ENCODE measurements around the gene ARRB1.

Gene ARRB1

DNA sequence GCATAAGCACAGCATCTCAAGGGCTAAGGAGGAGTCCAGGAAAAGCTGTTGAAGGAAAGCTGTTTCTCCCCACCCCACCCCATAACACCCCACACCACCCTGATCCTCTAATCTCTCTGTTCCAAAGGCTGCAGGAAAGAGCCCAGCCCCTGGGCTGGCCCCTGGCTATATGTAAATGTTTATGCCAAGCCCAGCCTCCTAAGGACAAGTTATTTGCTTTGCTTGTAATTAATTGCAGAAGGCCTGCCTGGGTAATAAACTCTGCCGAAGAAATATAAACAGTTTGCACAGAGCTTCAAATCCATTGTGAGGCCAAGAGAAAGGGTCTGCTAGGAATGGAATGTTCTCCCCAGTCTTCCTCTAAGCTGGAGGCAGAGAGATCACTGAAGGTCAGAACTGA is 21.2 kb downstream of the ARRB1 start:
- Histone ChIP-seq H3K4me1 (ENCODE audit: low read length) (no peaks in the 10 kb centered on the region), H3K27me3 (ENCODE audit: low read depth, low read length) (no peaks in the 10 kb centered on the region), H3K36me3 (replicated peaks; ENCODE audit: low read depth, low read length) (no peaks in the 10 kb centered on the region), H3K4me2 (ENCODE audit: low read length) (no peak overlapping the region), H3K4me3 (ENCODE audit: low read length) (no peak overlapping the region), H4K20me1 (ENCODE audit: insufficient read depth, low read length) (no peaks in the 10 kb centered on the region), H3K79me2 (ENCODE audit: low read length) (no peaks in the 10 kb centered on the region), H3K27ac (ENCODE audit: low read length) (no peak overlapping the region), H3K9ac (ENCODE audit: low read length) (no peak overlapping the region), H2AFZ (ENCODE audit: low read depth, low read length) (no peak overlapping the region), H3K9me3 (ENCODE audit: insufficient read depth, low read length) (no peaks in the 10 kb centered on the region)
- TF ChIP-seq EZH2phosphoT487 (IDR thresholded peaks at IDR 0.05; ENCODE audit: low read depth) = no peak
- TF ChIP-seq, protein P1, sequence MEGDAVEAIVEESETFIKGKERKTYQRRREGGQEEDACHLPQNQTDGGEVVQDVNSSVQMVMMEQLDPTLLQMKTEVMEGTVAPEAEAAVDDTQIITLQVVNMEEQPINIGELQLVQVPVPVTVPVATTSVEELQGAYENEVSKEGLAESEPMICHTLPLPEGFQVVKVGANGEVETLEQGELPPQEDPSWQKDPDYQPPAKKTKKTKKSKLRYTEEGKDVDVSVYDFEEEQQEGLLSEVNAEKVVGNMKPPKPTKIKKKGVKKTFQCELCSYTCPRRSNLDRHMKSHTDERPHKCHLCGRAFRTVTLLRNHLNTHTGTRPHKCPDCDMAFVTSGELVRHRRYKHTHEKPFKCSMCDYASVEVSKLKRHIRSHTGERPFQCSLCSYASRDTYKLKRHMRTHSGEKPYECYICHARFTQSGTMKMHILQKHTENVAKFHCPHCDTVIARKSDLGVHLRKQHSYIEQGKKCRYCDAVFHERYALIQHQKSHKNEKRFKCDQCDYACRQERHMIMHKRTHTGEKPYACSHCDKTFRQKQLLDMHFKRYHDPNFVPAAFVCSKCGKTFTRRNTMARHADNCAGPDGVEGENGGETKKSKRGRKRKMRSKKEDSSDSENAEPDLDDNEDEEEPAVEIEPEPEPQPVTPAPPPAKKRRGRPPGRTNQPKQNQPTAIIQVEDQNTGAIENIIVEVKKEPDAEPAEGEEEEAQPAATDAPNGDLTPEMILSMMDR (IDR thresholded peaks at IDR 0.05; ENCODE audit: low read depth, low read length) = no peak

DNA sequence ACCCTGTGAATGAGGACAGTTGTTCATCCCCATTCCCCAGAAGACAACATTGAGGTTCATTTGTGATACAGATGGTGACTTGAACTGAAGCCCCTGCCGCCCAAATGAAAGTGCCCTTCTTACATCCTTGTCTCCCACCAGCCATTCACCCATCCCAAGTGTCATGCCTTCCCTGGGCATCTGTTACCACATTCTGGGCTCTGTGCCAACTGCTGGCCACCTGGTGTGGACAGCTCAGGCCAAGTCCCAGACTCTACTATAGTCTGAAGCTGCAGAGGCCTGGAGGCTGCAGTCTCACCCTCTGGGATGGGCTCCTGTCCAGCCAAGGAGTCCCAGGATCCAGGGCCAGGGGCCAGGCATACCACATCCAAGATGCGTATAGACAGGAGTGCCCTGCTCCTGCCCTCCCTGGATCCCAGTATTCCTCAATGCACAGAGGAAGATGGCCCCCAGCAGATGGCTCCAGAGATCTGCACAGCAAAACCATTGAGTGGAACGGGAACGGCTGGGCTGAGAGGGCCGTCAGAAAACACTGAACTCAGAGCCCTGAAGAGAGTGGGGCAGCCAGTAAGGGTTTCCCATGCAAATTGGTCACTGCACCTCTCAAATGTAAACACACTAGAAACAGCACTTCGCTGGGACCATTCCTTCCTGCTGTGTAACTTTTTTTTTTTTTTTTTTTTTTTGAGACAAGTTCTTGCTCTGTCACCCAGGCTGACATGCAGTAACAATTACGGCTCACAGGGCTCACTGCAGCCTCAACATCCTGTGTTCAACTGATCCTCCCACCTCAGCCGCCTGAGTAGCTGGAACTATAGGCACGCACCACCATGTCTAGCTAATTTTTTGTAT is 22.8 kb downstream of the ARRB1 start:
- no peak overlapping the region for H3K4me3 ChIP-seq (ENCODE audit: low read length)
- no peak overlapping the region for H3K4me2 ChIP-seq (ENCODE audit: low read length)
- TF ChIP-seq, protein P1 (IDR thresholded peaks at IDR 0.05; ENCODE audit: low read depth, low read length) = peak; percentile 48
- TF ChIP-seq EZH2phosphoT487 (IDR thresholded peaks at IDR 0.05; ENCODE audit: low read depth) = no peak
- no peaks in the 10 kb centered on the region for H3K36me3 ChIP-seq (replicated peaks; ENCODE audit: low read depth, low read length)
- no peak overlapping the region for H3K27ac ChIP-seq (ENCODE audit: low read length)
- no peaks in the 10 kb centered on the region for H3K4me1 ChIP-seq (ENCODE audit: low read length)
- H3K79me2 ChIP-seq (ENCODE audit: low read length) = no peaks in the 10 kb centered on the region
- no peak overlapping the region; the same call in 1 of the 2 replicates for H2AFZ ChIP-seq (ENCODE audit: low read depth, low read length)
- H3K9me3 ChIP-seq (ENCODE audit: insufficient read depth, low read length) = no peaks in the 10 kb centered on the region
- no peak overlapping the region for H3K9ac ChIP-seq (ENCODE audit: low read length)
- H4K20me1 ChIP-seq (ENCODE audit: insufficient read depth, low read length) = no peaks in the 10 kb centered on the region
- 0 out of 2 replicates have a peak, but pooled peaks cover under 1% of the 10 kb centered on the region for H3K27me3 ChIP-seq (ENCODE audit: low read depth, low read length)

DNA sequence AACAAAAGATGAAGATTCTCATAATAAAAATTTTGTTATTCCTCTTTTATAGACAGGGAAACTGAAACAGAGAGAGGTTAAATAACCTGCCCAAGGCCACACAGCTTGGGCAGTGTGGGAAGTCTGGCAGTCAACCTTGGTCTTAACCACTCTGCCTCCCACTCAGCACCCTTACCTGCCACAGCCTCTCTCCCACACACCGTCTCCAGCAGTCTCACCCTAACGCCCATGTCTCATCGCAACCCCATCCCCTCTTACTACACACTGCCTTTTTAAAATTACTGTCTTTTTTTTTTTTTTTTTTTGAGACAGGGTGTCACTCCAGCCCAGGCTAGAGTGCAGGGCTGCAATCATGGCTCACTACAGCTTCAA is 25.0 kb downstream of the ARRB1 start:
- H3K4me2 ChIP-seq (ENCODE audit: low read length) = no peak overlapping the region
- no peak overlapping the region for H3K27ac ChIP-seq (ENCODE audit: low read length)

More for the DNA sequence above, 25.0 kb downstream of the ARRB1 start:
- no peaks in the 10 kb centered on the region for H3K36me3 ChIP-seq (replicated peaks; ENCODE audit: low read depth, low read length)
- no peaks in the 10 kb centered on the region for H3K9me3 ChIP-seq (ENCODE audit: insufficient read depth, low read length)
- H2AFZ ChIP-seq (ENCODE audit: low read depth, low read length) = no peak overlapping the region
- no peaks in the 10 kb centered on the region for H3K4me1 ChIP-seq (ENCODE audit: low read length)
- H3K79me2 ChIP-seq (ENCODE audit: low read length) = no peaks in the 10 kb centered on the region
- TF ChIP-seq, protein P1 (IDR thresholded peaks at IDR 0.05; ENCODE audit: low read depth, low read length) = no peak
- no peak for TF ChIP-seq EZH2phosphoT487 (IDR thresholded peaks at IDR 0.05; ENCODE audit: low read depth)
- H3K27me3 ChIP-seq (ENCODE audit: low read depth, low read length) = peaks cover 8% of the 10 kb centered on the region
- no peak overlapping the region for H3K9ac ChIP-seq (ENCODE audit: low read length)
- no peak overlapping the region for H3K4me3 ChIP-seq (ENCODE audit: low read length)
- H4K20me1 ChIP-seq (ENCODE audit: insufficient read depth, low read length) = no peaks in the 10 kb centered on the region

All from OCI-LY3 (cell line).